Trophoblast cell (in vitro differentiated cells and primary cell): ENCODE results near the gene GEMIN5.

Source experiments
- DNase-seq, 2 donors: peaks; one replicate each; pipeline ENCODE4 v3.0.0-alpha.2; 2016
- H2AFZ ChIP-seq: 2 replicates; pipeline ENCODE4 v1.6.1; 2013; ENCODE audit warnings: low read length, moderate library complexity, mild to moderate bottlenecking; ENCODE audit not compliant: insufficient read depth, poor library complexity
- H2AK5ac ChIP-seq: 2 replicates; pipeline ENCODE4 v1.6.1; 2013; ENCODE audit warnings: mild to moderate bottlenecking, low read length
- H2BK120ac ChIP-seq: 2 replicates; pipeline ENCODE4 v1.6.1; 2013; ENCODE audit warnings: low read length, mild to moderate bottlenecking, moderate library complexity; ENCODE audit not compliant: insufficient read depth, poor library complexity
- H2BK12ac ChIP-seq: 2 replicates; pipeline ENCODE4 v1.6.1; 2013; ENCODE audit warnings: mild to moderate bottlenecking, low read length, moderate library complexity
- H2BK5ac ChIP-seq: 2 replicates; pipeline ENCODE4 v1.6.1; 2013; ENCODE audit warnings: low read length, low read depth, moderate library complexity, mild to moderate bottlenecking; ENCODE audit not compliant: poor library complexity
- H3K14ac ChIP-seq: 2 replicates; pipeline ENCODE4 v1.6.1; 2013; ENCODE audit warnings: mild to moderate bottlenecking, low read length
- H3K18ac ChIP-seq: 2 replicates; pipeline ENCODE4 v1.6.1; 2013; ENCODE audit warnings: mild to moderate bottlenecking, low read length
- H3K23ac ChIP-seq: 2 replicates; pipeline ENCODE4 v1.6.1; 2013; ENCODE audit warnings: low read length
- H3K27ac ChIP-seq: 2 replicates; pipeline ENCODE4 v1.5.1; 2013; ENCODE audit warnings: low read depth, mild to moderate bottlenecking, inconsistent platforms, low read length, moderate library complexity
- H3K27me3 ChIP-seq: 2 replicates; pipeline ENCODE4 v1.6.1; 2013; ENCODE audit warnings: inconsistent platforms, mild to moderate bottlenecking, low read length, moderate library complexity; ENCODE audit not compliant: insufficient read depth
- H3K36me3 ChIP-seq, 2 experiments: 1 replicate in 1 of 2; 2 replicates in 1 of 2; pipeline ENCODE4 v1.6.1; 2013; ENCODE audit warnings: low read length in 2 of 2, mild to moderate bottlenecking in 2 of 2, moderate library complexity in 1 of 2; ENCODE audit not compliant: insufficient read depth in 2 of 2, control insufficient read depth in 1 of 2
- H3K4ac ChIP-seq: 2 replicates; pipeline ENCODE4 v1.6.1; 2013; ENCODE audit warnings: low read depth, mild to moderate bottlenecking, low read length, moderate library complexity
- H3K4me1 ChIP-seq, 2 experiments: 1 replicate in 1 of 2; 2 replicates in 1 of 2; pipeline ENCODE4 v1.6.1; 2013; ENCODE audit warnings: low read length in 2 of 2, mild to moderate bottlenecking in 2 of 2, moderate library complexity in 1 of 2; ENCODE audit not compliant: insufficient read depth in 2 of 2, control insufficient read depth in 1 of 2
- H3K4me2 ChIP-seq: 2 replicates; pipeline ENCODE4 v1.6.1; 2013; ENCODE audit warnings: inconsistent platforms, mild to moderate bottlenecking, low read length, moderate library complexity
- H3K4me3 ChIP-seq: 2 replicates; pipeline ENCODE4 v1.5.1; 2013; ENCODE audit warnings: mild to moderate bottlenecking, low read depth, low read length, inconsistent platforms
- H3K79me1 ChIP-seq: one replicate; pipeline ENCODE4 v1.6.1; 2013; ENCODE audit warnings: low read length
- H3K79me2 ChIP-seq: 2 replicates; pipeline ENCODE4 v1.6.1; 2013; ENCODE audit warnings: low read length, mild to moderate bottlenecking; ENCODE audit not compliant: control insufficient read depth, insufficient read depth, poor library complexity
- H3K9ac ChIP-seq: 2 replicates; pipeline ENCODE4 v1.6.1; 2013; ENCODE audit warnings: mild to moderate bottlenecking, low read length
- H3K9me3 ChIP-seq: 2 replicates; pipeline ENCODE4 v1.6.1; 2013; ENCODE audit warnings: low read depth, mild to moderate bottlenecking, control low read depth, inconsistent platforms, low read length; ENCODE audit not compliant: insufficient read depth
- H4K12ac ChIP-seq: 2 replicates; pipeline ENCODE4 v1.6.1; 2013; ENCODE audit warnings: low read depth, mild to moderate bottlenecking, low read length, moderate library complexity
- H4K8ac ChIP-seq: 2 replicates; pipeline ENCODE4 v1.6.1; 2013; ENCODE audit warnings: low read depth, mild to moderate bottlenecking, low read length, moderate library complexity
- H4K91ac ChIP-seq: one replicate; pipeline ENCODE4 v1.6.1; 2013; ENCODE audit warnings: low read depth, mild to moderate bottlenecking, low read length, moderate library complexity
- WGBS: extraction: QIAGEN DNeasy Blood & Tissue Kit; methylation state at CpG from one replicate; pipeline ENCODE4 v1.1.7; 2013; ENCODE audit warnings: missing lambda C conversion rate; ENCODE audit not compliant: insufficient read length, insufficient coverage; ENCODE audit errors: extremely low coverage; 5-methylcytosine and 5-hydroxymethylcytosine counted together

Gene GEMIN5

DNA sequence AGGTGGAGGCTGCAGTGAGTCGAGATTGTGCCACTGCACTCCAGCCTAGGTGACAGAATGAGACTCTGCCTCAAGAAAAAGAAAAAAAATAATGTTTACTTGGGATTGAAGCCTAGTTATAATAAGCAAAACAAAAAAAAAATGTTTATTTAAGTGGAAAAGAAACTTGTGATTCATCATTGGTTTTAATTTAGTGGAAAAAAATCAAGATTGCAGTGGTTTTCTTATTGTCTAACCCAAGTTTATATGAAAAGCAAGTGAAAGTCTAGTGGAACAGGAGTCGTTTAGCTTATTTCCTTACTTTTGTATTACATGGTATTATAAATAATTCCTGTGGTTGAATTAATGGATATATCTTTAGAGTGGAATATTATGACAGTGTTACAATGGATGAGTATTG is 71.2 kb downstream of the GEMIN5 start:
- no peaks in the 10 kb centered on the region for H3K4me1 ChIP-seq
- H3K9me3 ChIP-seq = no peaks in the 10 kb centered on the region
- H3K36me3 ChIP-seq = peaks cover 26 to 30% of the 10 kb centered on the region in 2 experiments
- H3K4ac ChIP-seq = no peak overlapping the region
- H2BK5ac ChIP-seq = no peak overlapping the region
- no peak overlapping the region for H3K27ac ChIP-seq
- no peaks in the 10 kb centered on the region for H3K79me2 ChIP-seq
- no peak overlapping the region for H3K14ac ChIP-seq
- no peak overlapping the region for H3K23ac ChIP-seq
- no peak overlapping the region for H2BK12ac ChIP-seq
- no peaks in the 10 kb centered on the region for H3K79me1 ChIP-seq
- H4K8ac ChIP-seq = no peak overlapping the region
- H3K4me2 ChIP-seq = no peak overlapping the region
- no peak overlapping the region for H3K4me3 ChIP-seq
- H3K18ac ChIP-seq = no peak overlapping the region
- H3K9ac ChIP-seq = no peak overlapping the region
- no peak overlapping the region for H2AK5ac ChIP-seq
- no peak overlapping the region for H2AFZ ChIP-seq
- no peaks in the 10 kb centered on the region for H3K27me3 ChIP-seq
- no peak overlapping the region for H4K91ac ChIP-seq
- DNase-seq = no peak
- no CpG with 5 or more reads among the region's 2 CpGs for WGBS
- H2BK120ac ChIP-seq = no peak overlapping the region
- no peak overlapping the region for H4K12ac ChIP-seq

GRCh38 chr5:154865466-154866184 is 72.4 kb downstream of the GEMIN5 start:
- H2BK5ac ChIP-seq = no peak overlapping the region
- H4K8ac ChIP-seq = no peak overlapping the region
- no peaks in the 10 kb centered on the region for H3K4me1 ChIP-seq
- no peak for DNase-seq
- no peak overlapping the region for H2AK5ac ChIP-seq
- no peaks in the 10 kb centered on the region for H3K9me3 ChIP-seq
- no CpG with 5 or more reads among the region's 5 CpGs for WGBS
- H3K4me2 ChIP-seq = no peak overlapping the region
- H3K14ac ChIP-seq = no peak overlapping the region
- H3K79me2 ChIP-seq = no peaks in the 10 kb centered on the region
- H2BK120ac ChIP-seq = no peak overlapping the region
- no peak overlapping the region for H3K4ac ChIP-seq
- H2BK12ac ChIP-seq = no peak overlapping the region
- no peak overlapping the region for H3K4me3 ChIP-seq
- no peak overlapping the region for H3K27ac ChIP-seq
- no peak overlapping the region for H4K12ac ChIP-seq
- no peak overlapping the region for H4K91ac ChIP-seq
- no peak overlapping the region for H2AFZ ChIP-seq
- peaks cover 24% of the 10 kb centered on the region in 2 experiments for H3K36me3 ChIP-seq
- H3K23ac ChIP-seq = no peak overlapping the region
- H3K9ac ChIP-seq = no peak overlapping the region
- H3K18ac ChIP-seq = no peak overlapping the region
- no peaks in the 10 kb centered on the region for H3K27me3 ChIP-seq
- H3K79me1 ChIP-seq = no peaks in the 10 kb centered on the region

- no peak overlapping the region for H3K4me3 ChIP-seq
- no CpG with 5 or more reads among the region's 7 CpGs for WGBS
- H3K79me1 ChIP-seq = peaks cover 1% of the 10 kb centered on the region
- H3K27ac ChIP-seq = no peak overlapping the region
- no peak overlapping the region for H2BK5ac ChIP-seq
- H3K23ac ChIP-seq = no peak overlapping the region
- no peak overlapping the region for H2BK120ac ChIP-seq
- no peak overlapping the region for H4K8ac ChIP-seq
- H3K9me3 ChIP-seq = no peaks in the 10 kb centered on the region
- no peak overlapping the region for H2AK5ac ChIP-seq
- H3K4me1 ChIP-seq = peaks cover 4 to 7% of the 10 kb centered on the region in 2 experiments
- H2BK12ac ChIP-seq = no peak overlapping the region
- H4K91ac ChIP-seq = no peak overlapping the region
- no peak for DNase-seq
- no peak overlapping the region for H3K9ac ChIP-seq
- H3K4ac ChIP-seq = no peak overlapping the region
- H3K27me3 ChIP-seq = no peaks in the 10 kb centered on the region
- H4K12ac ChIP-seq = no peak overlapping the region
- H2AFZ ChIP-seq = no peak overlapping the region
- no peak overlapping the region for H3K18ac ChIP-seq
- H3K36me3 ChIP-seq = peaks cover 15 to 17% of the 10 kb centered on the region in 2 experiments
- peaks cover 3% of the 10 kb centered on the region for H3K79me2 ChIP-seq
- no peak overlapping the region for H3K4me2 ChIP-seq
- H3K14ac ChIP-seq = no peak overlapping the region
Measured at GRCh38 chr5:154863291-154864080, 74.5 kb downstream of the GEMIN5 start.

GRCh38 chr5:154862766-154863165 is 75.2 kb downstream of the GEMIN5 start:
- Histone ChIP-seq H2BK12ac (no peak overlapping the region), H2BK120ac (no peak overlapping the region), H2BK5ac (no peak overlapping the region), H3K4ac (no peak overlapping the region), H3K4me1 (peaks cover 4 to 7% of the 10 kb centered on the region in 2 experiments), H3K4me2 (no peak overlapping the region), H3K23ac (no peak overlapping the region), H3K79me1 (peaks cover 6% of the 10 kb centered on the region), H3K14ac (no peak overlapping the region), H4K91ac (no peak overlapping the region), H2AFZ (no peak overlapping the region), H3K79me2 (peaks cover 4% of the 10 kb centered on the region), H4K12ac (no peak overlapping the region), H3K27me3 (no peaks in the 10 kb centered on the region), H3K27ac (no peak overlapping the region), H4K8ac (no peak overlapping the region), H2AK5ac (no peak overlapping the region), H3K9me3 (no peaks in the 10 kb centered on the region), H3K18ac (no peak overlapping the region), H3K4me3 (no peak overlapping the region), H3K36me3 (peaks cover 15 to 17% of the 10 kb centered on the region in 2 experiments), H3K9ac (no peak overlapping the region)
- DNase-seq = no peak
- no CpG with 5 or more reads among the region's 2 CpGs for WGBS
